GM19193 (cell line): ENCODE data around the gene KLHDC9.

ENCODE experiments used
- POLR2A ChIP-seq: IDR thresholded peaks from 4 replicates; pipeline ENCODE4 v1.6.1; 2011; ENCODE audit not compliant: insufficient read depth, insufficient read length; ENCODE audit errors: extremely low read depth

Gene KLHDC9

GRCh38 chr1:161098210-161099068 is at the start of gene KLHDC9:
KLHDC9 (plus strand) TSS chr1:161098361; CDS start chr1:161098536, 175 bp downstream.
- TF ChIP-seq POLR2A = peak; percentile 26

DNA sequence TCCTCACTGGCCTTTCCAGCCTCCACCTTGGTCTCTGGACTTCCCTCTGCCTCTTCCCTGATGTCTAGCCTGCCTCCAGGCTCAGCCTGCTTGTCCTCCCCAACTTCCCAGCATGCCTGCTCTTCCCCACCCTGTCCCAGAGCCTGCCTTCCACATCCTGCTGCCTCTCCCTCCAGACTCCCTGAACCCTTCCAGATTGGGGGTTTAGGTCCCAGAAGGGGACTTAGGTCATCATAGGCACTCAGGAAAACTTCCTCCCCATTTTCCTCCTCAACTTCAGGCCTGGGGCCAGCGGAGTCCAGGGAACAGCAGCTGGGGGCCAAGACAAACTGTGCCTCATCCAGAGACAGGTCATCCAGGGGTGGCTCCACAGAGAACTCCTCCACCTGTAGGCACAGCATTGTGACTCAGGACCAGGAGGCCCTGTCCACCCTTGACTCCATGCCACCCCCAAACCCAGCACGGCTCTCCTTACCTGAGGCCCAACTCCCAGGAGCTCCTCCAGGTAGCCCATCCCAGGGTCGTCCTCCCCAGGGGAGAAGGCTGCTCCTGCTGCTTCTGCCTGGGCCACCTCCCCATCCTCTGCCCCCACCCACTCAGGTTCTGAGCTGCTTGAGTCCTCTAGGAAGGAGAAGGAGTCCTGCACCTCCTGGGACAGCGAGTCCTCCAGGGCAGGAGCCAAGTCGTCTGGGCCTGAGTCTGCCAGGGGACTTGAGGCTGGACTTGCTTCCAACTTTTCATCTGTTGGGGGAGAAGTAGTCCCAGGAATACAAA is 49.0 kb upstream of the KLHDC9 start:
- TF ChIP-seq POLR2A = no peak

DNA sequence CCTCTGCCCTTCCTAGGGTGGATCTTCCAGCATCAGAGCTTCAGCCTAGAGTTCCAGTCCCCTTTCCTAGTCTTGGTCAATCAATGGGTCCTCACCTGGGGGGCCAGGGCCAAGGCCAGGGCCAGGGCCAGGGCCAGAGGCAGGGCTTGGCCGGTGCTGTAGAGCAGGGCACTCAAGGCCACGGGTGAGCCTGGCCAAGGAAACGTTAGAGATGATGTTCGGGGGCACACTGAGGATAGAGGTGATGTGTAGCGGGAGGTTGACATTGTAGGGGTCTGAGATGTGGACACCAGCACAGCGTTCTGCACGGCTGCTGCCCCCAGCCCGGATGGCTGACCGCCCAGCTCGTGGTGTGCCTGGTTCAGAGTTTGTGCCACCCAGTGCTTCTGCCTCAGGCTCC is 46.9 kb upstream of the KLHDC9 start:
- TF ChIP-seq POLR2A = no peak

DNA sequence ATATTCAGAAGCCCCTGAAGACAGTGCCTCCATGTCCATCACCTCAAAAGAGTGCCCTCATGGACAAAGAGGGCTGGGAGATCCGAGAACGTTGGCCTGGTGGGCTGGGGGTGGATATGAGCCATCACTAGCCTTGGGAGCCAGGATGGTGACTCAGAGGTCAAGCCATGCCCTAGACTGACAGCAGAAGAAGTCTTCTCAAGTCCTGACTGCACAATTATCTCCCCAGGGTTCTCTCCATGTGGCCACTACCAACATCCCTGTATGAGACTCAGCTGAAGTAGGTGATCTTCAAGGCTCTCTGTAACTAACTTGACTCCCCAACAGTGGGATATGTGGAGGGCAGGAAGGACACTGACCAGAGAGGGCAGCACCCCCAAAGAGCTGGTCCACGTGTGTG is 45.3 kb upstream of the KLHDC9 start:
- TF ChIP-seq POLR2A = no peak

- no peak for TF ChIP-seq POLR2A
Observed at GRCh38 chr1:161054232-161054631, 43.9 kb upstream of the KLHDC9 start.

GRCh38 chr1:161054805-161055204 is 43.4 kb upstream of the KLHDC9 start:
- no peak for TF ChIP-seq POLR2A

DNA sequence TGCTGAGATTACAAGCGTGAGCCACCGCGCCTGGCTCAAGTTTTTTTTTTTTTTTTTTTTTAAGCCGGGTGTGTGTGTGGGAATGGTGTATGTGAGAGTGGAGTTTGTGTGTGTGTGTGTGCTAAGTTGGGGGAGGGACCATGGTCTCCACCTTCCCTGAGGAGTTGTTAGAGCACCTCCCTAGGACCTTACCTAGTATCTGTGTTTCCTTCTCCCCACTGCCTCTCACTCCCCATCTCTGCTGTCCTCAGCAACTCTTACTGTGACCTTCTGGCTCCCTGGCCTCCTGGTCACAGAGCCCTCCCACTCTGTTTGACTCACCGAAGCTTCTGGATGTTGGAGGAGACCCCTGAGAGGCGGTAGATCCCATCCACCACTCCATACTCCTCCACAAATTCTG is 38.9 kb upstream of the KLHDC9 start:
- no peak for TF ChIP-seq POLR2A

GRCh38 chr1:161061419-161061818 is 36.7 kb upstream of the KLHDC9 start:
- no peak for TF ChIP-seq POLR2A

- no peak for TF ChIP-seq POLR2A
Observed at GRCh38 chr1:161066694-161067093, 31.5 kb upstream of the KLHDC9 start.

DNA sequence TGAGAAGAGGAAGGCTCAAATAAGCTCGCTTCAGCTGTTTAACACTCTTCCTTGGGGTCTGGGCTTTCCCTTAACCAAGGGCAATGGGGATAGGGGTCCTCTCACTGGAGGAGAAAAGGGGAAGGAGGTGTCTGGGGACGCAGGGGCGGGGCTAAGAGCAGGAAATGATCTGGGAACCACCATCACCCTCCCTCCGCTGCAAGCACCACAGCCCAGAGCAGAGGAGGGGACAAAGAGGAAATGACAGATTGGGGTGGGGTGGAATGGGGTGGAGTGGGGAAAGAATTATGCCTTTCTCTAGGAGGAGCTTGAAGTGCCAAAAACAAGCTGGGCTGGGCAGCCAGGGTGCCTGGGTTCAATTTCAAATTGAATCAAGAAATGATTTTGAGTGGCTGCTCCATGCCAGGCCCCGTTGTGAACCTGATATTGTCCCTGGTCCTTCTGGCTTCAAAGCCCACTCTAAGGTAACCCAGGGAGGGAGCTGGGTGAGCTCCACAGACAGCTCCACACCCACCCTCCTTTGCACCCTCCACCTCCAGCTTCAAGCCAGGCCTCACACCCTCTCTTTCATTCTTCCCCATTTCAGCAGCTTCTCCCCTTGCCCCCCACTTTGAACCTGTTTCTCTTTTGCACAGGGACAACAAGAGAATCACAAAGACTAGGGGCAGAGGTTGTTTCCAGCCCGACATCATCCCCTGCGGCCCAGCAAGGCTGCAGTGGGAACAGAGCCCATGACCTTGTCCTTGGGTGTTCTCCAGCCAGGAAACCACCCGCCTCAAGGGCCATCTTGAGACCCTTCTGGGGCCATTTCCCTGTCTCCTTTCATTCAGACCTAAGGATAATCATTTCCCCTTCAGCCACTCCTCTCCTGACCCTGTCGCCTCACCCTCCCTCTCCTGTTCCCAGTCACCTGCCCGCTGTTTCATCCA is 29.6 kb upstream of the KLHDC9 start:
- TF ChIP-seq POLR2A = peak; percentile 69

GRCh38 chr1:161069241-161069640 is 28.9 kb upstream of the KLHDC9 start:
- TF ChIP-seq POLR2A = no peak

DNA sequence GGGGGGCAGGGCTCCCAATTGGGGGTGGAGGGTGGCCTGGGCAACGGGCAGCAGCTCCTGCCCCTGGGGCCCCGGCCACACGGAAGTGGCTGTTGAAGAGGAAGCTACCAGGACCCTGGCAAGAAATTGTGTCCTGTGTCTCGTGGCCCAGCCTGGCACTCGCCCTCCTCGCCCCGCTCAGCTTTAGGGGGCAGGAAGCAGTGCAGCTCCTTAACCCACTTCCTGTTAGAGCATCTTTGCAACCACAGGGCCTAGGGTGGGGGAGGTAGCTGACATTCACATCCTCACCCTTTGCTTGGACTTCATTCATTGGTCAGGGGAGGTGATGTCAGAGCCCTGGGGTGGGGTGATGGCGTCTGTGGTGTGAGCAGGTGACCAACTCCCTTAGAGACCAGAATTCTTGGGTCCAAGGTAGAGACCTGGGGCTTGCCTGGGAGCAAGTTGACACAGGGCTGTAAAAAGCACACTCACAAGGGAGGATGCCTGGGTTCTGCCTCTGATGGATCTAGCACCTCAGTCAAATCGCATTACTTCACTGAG is 28.4 kb upstream of the KLHDC9 start, which contains the start of gene ARHGAP30:
TSS of gene ARHGAP30 (minus strand) at position 161 of the 540 bp plus-strand sequence. CDS start 267 bp downstream, outside the sequence.
- peak; percentile 88 for TF ChIP-seq POLR2A

DNA sequence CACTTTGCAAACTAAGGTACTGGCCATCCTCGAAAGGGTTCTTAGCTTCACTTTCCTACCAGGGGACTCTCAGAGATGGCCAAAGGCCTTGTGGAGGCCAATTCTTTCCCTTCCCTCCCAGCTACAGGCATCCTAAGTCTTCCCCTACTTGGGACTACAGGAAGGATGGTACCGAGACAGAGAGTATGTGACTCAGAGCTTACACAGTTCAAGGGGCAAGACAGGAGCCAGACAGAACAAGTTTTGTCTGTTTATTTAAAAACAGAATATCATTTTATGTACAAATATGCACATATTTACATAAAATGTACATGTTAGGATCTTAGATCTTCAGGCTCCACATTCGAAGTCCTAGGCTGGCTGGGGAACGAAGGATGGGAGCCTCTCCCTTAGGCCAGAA is 27.4 kb upstream of the KLHDC9 start:
- no peak for TF ChIP-seq POLR2A

GRCh38 chr1:161071886-161072371 is 26.2 kb upstream of the KLHDC9 start:
- no peak for TF ChIP-seq POLR2A
